Activated CD4-positive, CD25-positive, alpha-beta regulatory T cell (primary cell): ENCODE data around the gene STK32C.
"Not testable (repeated sequence)": the region's sequence is repeated elsewhere in the genome, so short reads cannot be mapped to it uniquely, and the experiment has no call there.

ENCODE experiments used
- DNase-seq, 4 experiments: peaks; one replicate each; lab custom pipeline; 2025; lab: John Stamatoyannopoulos, UW

The STK32C gene

DNA sequence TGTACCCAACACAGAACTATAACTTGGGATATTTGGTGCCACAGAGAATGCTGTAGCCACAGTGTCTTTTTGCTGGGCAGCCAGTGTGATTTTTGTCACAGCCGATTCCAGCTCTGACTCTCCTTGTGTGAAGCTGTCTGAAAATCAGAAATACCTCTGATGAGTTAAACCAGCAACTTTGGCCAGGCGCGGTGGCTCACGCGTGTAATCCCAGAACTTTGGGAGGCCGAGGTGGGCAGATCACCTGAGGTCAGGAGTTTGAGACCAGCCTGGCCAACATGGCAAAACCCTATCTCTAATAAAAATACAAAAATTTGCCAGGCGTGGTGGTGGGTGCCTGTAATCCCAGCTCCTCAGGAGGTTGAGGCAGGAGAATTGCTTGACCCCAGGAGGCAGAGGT lies 30.1 kb upstream of the STK32C start:
- not testable (repeated sequence) for DNase-seq

DNA sequence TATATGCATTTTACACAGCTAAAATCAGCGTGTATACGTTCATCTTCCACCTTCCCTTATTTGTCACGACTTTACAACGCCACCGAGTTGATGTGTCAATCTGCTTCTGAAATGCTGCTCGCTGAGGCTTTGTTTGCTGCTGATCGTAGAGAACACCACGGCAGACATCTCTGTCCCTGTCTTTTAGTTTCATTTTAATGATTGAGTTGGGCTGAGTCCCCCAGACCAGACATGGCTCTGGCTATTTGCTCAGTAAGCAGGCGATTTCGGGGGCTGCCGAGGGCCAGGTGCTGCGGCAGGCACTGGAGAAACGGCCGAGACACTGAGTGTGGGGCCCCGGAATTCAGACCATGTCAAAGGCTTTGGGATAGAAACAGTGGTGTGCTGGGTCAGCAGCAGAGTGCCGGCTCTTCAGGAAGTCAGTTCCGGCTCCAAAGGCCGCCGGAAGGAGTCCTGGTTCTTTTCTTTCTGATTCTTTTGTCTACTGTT lies 29.2 kb upstream of the STK32C start:
- no peak for DNase-seq

DNA sequence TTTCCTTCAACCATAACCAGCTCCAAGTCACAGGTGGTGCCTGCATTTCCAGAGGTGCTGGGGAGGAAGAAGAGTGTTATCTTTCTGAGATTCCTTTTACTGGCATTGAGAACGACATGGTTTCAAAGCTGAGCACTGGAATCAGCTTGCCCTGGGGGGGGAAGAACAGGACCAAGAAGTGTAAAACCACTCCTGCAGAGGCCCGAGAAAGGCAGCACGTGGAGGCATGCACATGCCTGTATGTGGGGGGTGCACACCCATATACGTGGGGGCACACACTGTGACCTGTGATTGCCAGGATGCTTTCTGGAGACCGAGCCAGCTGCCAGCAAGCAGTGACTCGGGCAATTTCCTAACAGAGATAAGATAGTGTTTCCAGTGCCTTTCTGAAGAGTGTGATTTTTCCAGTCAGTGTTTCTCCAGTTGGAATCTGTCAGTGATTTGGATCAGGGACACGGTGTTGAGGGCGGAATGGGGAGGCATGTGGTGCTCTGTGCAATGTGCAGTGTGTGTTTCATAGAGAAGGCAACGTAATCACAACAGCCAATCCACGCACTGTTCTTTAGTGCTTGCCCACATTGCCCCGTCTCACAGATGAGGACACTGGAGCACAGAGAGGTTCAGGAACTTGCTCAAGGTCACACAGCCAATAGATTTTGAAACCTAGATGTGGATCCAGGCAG lies 28.5 kb upstream of the STK32C start:
- no peak for DNase-seq

DNA sequence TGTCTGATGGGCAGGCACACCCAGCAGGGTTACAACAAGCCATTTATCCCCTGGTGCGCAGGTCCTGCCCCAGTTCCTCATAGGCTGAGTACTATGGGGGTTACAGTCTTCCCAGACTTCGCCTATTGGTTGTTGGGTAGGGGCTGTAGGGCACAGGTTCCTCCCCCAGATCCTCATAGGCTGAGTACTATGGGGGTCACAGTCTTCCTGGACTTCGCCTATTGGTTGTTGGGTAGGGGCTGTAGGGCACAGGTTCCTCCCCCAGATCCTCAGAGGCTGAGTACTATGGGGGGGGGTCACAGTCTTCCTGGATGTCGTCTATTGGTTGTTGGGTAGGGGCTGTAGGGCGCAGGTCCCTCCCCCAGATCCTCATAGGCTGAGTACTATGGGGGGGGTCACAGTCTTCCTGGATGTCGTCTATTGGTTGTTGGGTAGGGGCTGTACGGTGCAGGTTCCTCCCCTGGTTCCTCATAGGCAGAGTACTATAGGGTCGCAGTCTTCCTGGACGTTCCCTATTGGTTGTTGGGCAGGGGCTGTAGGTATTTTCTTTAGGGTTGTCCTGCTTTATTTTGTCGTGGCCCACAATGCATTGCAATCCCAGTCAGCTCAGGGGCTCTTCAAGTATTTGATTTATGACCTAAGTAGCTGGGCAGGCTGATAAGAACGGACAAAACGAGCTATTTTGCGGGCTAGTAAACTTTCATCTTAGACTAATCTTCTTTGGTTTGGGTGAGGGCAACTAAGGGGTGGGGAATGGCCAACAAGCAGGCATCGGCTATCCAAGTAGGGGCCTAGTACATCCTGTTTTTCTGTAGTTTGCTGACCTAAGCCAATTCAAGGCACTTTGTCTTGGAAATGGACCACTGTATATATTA lies 27.7 kb upstream of the STK32C start:
- no peak for DNase-seq

DNA sequence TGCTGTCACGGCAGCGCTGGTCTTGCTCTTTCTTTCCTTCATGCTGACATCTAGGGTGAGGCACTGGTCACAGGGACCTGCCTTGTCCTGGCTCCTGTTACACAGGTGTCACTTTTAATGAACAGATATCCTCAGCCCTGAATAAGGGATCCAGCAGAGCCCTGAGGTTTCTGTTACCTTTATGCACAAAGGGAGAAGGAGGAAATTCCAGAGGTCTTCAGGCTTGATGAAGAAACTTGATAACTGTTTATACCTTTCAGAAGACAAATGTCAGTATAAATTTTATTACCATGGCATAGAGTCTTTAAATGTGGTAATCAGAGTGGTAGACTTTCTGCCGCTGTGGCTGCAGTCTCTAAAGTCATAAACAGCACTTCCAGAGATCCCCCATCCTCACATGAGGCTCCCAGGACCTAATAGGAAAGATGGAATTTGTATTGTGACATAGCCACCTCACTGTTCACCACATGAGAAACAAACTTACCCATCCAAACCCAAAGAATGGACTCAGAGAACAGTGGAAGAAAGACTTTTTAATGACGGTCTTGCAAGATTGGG lies 27.0 kb upstream of the STK32C start:
- no peak for DNase-seq

DNA sequence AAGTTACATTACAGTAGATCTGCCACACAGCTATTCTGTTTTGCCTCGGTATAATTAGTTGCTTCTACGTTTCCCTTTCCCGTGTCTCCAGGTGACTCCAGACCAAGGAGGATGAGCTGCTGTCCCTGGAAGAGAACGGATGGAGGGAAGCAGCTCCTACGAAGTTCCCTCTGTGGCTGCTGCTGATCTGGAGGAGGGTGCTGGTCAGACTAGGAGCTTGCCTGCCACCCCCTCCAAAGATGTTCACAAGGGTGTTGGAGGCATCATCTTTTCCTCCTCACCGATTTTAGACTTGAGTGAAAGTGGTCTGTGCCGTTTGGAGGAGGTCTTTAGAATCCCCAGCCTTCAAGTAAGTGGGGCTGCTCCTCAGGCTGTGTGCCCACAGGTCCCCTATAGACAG lies 25.6 kb upstream of the STK32C start:
- DNase-seq: no peak

DNA sequence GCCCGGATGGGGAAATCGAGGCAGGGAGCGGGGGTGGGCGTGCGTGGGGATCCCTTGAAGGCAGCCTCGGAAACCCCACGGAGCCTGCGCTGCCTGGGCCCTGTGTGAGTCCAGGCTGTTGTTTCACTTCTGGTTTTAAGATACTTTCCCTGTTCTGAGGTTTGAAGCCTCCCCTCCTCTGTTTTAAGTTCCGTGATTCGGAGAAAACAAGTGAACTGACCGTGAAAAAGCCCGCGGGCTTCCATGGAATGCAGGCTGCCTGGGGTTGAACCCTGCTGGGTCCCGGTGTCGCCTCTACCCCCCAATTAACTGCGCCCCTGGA lies 24.6 kb upstream of the STK32C start:
- no peak for DNase-seq

DNA sequence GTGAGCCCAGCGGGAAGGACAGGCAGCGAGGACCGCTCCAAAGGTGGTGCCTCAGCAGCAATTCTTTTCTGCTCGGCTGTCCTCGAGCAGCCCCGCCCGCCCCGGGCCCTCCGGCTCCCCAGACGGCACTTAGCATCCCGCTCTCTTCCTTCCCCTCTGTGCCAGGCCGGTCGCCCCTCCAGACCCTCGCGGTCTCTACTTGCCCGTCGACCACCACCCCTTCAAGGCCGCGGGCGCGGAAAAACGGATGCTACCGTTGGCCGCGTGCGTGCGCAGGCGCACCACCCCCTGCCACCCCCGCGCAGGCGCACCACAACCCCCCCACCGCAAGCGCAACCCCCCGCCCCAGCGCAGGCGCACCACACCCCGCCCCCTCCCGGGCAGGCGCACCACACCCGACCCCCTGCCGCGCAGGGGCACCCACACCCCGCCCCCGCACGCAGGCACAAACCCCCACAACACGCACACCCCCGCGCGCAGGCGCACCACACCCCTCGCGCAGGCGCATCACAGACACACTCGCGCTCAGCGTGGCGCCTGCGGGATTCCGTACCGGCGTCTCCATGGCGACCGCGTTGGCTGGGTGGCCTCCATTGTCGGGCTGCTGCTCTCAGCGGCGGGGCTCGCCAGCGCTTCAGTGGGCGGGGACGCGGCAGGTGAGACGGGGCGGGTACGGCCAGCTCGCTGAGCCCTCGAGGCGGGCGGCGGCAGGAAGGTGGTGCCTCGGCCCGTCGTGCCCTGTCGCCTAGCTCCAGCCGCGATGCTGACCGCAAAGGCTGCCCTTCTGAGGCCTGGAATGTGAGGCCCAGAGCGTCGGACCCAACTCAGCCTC lies 24.1 kb upstream of the STK32C start, which contains the start of gene LRRC27:
Gene LRRC27, plus strand, starts transcription at position 593 of the 832 bp plus-strand sequence. CDS start 1,332 bp downstream, outside the sequence.
- DNase-seq: peak; percentile 99 to 100 (median 100)

DNA sequence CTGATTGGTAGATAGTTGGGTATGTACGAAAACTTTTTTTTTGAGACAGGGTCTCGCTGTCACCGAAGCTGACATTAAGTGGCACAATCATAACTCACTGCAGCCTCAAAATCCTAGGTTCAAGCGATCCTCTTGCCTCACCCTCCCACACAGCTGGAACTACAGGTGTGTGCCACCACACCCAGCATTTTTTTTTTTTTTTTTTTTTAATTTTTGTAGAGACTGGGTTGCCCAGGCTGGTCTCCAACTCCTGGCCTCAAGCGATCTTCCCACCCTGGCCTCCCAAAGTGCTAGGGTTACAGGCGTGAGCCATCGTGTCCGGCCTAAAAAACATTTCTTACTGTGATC lies 22.7 kb upstream of the STK32C start:
- DNase-seq: no peak

DNA sequence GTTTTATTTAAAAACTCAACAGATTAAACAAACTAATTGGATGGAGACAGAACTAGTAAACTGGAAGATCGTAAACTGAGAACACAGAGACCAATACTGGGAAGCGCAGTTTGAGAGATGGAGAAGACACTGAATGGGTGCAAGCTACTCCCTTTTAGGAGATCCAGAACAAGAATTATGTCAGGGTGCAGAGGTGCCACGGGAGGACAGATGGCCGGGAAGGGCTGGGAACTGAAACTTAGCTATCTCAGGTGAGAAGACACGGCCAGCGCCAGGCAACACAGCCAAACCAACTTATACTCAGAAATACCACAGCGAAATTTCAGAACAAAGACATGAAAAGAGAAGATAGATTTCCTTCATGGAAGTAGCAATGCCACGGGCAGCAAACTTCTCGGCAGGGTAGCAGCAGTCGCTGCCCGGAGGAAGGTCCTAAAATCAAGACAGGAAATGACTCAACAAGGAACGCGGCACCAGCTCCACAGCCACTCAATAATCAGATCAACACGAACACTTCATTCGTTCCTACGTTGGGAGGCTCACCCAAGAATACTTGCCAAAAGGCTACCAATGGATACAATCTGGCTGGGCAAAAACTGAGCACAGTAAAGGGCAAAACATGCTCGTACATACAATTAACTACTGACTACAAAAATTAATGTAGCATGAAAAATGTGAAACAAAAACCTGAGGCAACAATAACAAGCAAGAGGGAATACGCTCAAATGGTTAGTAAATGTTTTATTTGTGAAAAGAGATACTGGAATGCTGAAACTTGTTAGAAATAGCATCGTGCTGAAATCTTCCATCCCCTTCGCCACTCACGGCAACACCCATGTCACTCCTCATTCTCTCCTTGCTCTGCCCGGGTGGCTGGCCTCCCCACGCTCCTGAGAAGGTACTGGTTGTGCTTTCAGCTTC lies 22.1 kb upstream of the STK32C start:
- DNase-seq: no peak

DNA sequence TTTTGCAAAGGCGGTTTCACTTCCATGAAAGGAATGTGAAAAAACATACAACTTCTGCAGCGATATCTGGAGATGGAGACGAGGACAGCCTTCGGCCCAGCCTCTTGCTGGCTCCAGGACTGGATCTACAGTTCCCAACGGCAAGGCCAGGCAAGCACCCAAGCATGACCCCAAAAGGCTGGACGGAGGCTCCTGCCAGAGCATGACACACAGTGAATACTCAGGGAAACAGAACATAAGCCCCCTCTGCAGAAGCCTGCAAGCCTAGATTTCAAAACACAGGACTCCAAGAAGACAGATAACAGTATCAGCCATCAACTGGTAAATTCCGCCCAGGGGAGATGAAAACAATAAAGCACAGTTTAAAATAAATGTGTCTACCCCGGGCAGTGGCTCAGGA lies 21.0 kb upstream of the STK32C start:
- no peak for DNase-seq

DNA sequence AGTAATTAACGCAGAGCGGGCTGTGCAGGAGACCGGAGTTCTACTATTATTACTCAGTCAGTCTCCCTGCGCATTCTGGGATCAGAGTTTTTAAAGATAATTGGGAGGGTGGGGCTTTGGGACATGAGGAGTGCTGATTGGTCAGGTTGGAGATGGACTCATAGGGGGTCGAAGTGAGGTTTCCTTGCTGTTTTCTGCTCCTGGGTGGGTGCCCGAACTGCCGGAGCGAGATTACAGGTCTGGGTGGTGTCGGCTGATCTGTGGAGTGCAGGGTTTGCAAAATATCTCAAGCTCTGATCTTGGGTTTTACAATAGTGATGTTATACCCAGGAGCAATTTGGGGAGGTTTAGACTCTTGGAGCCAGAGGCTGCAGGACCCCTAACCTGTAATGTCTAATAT lies 20.4 kb upstream of the STK32C start:
- no peak for DNase-seq

DNA sequence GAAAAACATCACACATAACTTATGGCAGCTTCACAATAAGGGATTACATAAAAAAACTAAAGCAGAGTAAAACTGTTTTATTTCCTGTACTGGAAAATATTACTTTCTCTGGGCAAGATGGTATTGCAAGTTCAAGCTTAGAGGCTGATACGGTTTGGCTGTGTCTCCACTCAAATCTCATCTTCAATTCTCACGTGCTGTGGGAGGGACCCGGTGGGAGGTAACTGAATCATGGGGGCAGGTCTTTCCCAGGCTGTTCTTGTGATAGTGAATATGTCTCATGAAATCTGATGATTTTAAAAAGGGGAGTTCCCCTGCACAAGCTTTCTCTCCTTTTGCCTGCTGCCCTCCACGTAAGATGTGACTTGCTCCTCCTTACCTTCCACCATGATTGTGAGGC lies 19.2 kb upstream of the STK32C start:
- DNase-seq: peak in 2 of 4 experiments; percentile 26 to 34

DNA sequence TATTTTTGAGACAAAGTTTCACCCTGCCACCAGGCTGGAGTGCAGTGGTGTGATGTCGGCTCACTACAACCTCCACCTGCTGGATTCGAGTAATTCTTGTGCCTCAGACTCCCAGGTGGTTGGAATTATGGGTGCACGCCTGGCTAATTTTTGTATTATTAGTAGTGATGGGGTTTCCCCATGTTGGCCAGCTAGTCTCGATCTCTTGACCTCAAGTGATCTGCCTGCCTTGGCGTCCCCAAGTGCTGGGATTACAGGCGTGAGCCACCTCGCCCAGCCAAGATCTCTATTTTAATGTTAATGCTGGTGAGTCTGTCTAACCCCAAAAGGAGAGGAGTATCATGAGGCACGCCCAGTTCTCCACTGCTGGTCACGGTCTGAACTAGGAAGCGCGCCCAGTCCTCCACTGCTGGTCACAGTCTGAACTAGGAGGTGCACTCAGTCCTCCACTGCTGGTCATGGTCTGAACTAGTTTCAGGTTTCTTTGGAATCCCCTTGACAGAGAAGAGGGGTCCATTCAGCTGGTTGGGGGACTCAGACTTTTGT lies 18.7 kb upstream of the STK32C start:
- no peak for DNase-seq

DNA sequence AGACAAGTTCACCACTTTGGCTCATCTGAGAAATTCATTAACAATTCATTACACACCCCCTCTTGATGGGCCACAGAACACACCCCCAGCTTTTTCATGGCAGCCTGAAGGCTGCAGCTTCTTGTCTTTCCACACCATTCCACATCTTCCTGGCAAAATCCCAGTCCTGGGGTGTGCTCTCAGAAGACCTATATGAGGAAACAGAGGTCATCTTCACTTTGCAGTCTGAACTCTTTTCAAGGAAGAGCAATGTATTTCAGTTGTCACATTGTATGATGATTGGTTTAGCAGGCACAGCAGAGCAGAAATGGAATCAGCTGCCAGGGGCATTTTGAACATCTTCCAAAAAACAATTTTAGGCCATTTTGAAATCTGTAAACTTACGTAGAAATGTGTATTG lies 16.4 kb upstream of the STK32C start:
- DNase-seq: no peak

DNA sequence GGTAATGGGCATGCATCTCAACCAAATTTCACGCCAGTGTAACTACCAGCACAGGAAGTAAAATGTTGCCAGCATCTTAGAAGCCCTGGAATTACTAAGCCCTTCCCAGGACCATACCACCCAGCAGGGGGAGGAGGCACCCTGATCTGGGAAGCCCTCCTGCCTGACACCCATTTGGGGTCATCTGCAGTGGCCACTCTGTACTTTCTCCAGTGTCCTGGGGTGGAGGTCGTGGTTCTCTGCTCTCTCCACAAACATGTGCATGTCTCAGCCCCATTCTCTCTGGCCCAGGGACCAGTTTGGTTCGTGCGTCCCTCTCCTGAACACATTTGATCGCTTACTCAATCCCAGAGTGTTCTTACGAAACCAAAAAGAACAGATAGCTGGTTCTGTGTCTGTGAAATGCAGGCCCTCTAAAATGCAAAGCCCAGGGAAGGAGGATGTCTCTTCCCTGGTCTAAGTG lies 14.9 kb upstream of the STK32C start:
- no peak for DNase-seq

DNA sequence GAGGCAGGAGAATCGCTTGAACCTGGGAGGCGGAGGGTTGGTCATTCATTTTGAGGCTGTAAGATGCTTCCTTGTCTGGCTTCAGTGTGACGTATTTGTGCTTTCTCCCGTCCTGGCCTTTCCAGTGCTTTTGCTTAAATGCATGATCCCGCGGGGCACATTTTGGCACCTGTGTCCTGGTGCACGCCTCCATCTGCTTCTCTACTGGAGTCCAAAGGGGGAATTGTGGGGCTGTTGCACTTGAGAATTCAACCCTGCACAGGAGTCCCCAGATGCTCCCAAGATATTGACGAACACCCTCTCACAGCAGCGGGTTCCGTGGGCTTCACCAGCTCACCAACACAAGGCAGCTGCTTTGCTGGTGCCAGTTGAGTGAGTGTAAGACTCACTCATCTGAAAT lies 14.0 kb upstream of the STK32C start:
- DNase-seq: no peak

DNA sequence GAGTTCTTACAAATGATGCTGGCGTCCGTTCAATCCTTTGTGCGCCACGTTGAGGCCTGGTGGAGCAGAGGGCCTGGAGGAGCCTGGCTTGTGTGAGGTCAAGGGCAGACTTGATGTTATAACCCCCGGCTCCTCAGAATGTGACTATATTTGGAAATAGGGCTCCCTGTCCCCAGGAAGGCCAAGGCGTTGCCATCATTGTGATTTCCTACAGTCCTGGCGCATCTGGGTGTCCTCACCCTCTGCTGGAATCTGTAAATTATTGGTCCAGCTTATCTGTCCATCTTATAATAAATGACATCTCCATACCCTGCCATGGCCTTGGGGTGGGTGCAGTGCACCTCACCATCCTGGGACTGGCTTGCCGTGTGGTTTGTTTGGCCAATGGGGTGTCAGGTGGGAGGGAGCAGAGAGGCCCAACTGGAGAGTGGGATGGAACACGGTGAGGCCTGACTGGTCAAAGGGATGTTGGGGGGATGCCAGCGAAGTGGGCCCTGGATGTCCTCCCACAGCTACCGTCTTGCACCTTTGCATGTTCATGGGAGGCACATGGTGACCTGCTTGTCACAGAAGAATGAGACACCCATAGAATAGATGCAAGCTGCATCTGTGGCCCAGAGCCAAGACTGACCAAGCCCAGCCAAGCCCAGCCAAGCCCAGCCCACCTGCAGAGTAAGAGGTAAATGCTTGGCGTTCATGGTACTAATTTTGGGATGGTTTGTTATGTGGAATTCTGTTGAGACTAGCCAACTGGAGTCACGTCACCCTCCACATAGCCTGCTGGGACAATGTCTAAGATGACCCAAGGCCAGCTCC lies 13.1 kb upstream of the STK32C start:
- no peak for DNase-seq

DNA sequence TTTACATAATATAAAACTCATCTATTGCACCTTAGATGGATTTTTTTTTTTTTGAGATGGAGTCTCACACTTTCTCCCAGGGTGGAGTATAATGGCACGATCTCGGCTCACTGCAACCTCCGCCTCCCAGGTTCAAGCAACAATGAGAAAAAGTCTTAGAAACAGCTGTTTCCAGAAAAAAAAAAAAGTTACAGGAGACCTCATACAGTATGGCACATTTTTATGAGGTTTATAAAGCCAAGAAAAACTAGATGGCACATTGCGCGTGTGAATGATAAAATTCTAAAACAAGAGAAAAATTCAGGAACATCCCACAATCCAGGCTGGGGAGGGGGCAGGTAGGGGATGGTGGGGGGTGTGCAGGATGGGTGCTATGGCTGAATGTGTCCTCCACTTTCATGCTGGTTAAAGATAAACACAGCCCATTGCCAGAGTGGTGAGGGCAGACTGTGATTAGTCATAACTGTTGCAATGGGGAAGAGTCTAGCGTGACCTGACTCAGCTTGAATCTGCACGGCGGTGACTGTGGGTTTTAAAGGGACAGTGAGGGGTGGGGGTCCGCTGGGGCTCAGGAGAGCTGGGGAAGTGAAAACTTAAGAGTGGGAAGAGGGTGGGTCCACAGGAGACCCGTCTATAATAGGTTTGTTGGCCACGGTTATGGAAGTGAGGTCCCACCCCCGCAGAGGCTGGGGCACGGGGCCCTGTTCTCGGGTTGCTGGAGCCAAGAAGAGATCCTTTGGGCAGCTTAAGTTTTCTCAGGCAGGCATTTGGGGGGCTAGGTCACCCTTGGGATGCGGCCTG lies 12.3 kb upstream of the STK32C start:
- DNase-seq: no peak
